NCI-H2107 treated with DMSO at 0.1 percent for 48 hours (cell line): Measurements from ENCODE around the gene ACY1.
"Not testable (repeated sequence)": the region's sequence is repeated elsewhere in the genome, so short reads cannot be mapped to it uniquely, and the experiment has no call there.

Source experiments
- DNase-seq: peaks from one replicate; lab custom pipeline; 2025; ENCODE audit not compliant: unreplicated experiment; lab: John Stamatoyannopoulos, UW

ACY1 gene

DNA sequence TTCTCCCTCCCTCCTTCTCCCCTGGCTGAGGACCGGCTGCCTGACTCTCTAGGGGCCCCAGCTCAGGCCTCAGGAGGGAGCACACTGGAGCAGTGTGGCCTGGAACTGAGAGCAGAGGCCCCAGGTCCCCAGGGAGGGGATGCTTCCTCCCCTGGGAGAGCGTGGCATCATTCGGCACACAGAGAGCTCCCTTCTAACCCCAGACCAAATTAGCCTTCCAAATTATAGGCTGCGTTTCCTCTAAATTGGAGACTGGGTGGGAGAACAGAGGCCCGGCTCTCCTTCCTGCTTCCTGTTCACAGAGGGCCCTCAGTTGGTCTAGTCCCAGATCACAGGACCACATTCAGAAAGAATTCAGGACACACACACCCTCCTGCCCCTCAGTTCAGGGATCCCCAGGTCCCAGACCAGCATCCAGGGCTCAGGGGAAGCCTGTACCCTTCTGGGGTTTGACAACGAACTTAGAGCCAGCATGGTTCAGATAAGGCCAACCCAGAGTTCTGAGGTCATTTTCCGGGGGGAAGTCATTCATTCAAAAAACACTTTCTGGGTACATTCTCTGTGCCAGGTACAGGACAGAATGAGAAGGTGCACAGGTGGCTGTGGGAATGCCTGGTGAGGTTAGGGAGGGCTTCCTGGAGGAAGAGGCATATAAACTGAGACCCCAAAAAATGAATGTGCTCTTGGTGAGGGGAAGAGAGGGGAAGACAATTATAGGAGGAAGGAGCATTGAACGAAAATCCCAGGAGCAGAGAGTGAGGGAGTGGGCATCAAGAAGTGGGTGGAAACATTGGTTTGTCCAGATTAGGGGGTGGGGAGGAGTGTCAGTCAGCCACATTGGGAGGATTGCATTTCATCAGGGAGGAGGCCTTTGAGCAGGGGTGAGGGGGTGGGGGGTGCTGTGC lies 40.8 kb downstream of the ACY1 start:
- no peak for DNase-seq

DNA sequence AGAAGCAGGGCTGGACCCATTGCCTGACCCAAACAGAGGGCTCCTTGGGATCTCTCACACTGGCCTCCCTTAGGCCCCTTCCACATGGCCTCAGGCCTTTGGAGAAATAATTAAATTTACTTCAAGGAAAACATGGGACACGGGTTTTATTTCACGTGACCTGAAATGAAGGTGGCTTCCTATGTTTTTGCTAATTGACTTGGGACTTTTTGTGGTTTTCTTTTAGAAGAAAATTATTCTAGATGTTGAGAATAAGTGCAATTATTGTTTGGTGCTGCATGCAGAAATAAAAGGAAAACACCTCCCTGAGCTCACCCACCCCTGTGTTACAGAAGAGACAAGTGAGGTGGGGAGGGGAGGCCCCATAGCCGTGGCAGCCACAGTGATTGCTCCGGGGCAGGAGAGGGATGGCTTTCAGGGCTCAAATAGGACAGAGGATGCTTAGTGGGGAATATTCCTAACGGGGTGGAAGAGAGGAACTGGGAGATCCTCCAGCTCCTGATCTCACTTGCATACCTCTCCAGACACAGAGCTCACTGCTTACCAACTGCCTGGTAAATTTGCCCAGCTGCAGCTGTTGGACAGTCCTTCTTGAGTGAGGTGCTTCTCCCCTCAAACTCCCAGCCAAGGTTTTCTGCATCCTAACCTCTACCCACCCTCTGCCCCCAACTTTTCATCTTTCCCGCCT lies 41.6 kb downstream of the ACY1 start:
- no peak for DNase-seq

- DNase-seq = no peak
These were observed 42.1 kb downstream of the ACY1 start for GRCh38 chr3:52025453-52025852.

- no peak for DNase-seq
These were observed 42.7 kb downstream of the ACY1 start for GRCh38 chr3:52026041-52026440.

GRCh38 chr3:52028572-52028971 lies 45.2 kb downstream of the ACY1 start:
- no peak for DNase-seq

DNA sequence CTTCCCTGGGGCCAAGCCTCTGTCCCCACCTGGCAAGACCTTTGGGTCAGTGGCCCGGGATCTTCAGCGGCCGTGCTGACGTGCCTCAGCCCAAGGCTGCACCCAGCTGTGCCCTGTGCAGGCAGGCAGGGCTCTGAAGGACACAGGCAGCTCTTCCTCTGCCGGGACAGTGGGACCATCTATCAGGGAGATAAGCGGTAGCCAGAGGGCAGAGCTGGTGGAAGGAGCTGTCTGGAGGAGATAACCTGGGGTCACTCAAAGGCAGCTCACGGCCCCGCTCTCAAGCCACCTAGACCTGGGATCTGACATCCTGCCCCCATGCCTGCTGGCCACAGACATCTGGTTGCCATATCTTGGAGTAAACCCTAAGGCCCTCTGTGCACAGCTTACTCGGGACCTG lies 45.7 kb downstream of the ACY1 start:
- DNase-seq = no peak

GRCh38 chr3:52029535-52029934 lies 46.2 kb downstream of the ACY1 start:
- no peak for DNase-seq

DNA sequence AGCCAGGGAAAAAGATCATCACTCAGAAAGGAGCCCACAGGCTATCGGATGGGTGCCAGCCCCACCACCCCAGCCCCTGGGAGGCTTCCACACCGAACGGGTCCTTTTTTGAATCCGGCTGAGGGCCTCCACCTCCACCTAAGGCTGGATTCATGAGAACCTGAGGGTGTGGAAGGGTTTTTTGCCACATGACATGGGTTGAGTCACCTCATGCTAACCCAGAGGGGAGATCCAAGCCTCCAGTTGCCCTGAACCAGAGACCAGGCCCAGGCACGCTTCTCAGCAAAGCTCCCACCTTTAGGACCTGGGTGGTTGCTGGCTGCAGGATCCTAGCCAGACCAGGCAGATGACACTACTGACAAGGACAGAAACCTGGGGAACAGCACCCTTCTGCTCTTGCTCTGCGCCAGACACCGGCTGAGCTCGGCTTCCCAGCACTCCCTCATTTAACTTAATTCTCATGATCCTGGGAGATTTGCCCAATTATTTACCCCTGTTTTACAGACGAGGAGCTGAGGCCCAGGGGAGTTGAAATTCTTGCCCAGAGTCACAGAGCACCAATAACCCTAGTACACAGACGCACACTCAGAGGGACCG lies 47.5 kb downstream of the ACY1 start:
- DNase-seq = no peak

DNA sequence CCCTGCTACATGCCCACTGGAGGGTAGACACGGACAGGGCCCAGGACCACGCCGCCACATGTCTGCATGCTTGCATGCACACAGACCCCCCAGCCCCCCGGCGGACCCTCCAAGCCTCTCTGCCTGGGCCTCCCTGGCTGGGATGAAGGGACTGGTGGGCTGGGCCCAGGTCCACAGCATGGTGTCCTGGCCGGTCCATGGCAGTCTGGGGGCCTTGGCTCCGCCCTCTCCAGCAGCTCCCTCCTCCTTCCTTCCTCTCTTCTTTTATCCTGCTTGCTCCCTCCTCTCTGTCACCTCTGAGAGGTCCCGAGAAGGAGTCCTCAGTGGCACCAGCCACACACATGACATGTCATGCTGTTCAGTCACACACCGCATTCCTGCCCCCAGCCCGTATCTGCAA lies 48.6 kb downstream of the ACY1 start:
- DNase-seq = no peak

DNA sequence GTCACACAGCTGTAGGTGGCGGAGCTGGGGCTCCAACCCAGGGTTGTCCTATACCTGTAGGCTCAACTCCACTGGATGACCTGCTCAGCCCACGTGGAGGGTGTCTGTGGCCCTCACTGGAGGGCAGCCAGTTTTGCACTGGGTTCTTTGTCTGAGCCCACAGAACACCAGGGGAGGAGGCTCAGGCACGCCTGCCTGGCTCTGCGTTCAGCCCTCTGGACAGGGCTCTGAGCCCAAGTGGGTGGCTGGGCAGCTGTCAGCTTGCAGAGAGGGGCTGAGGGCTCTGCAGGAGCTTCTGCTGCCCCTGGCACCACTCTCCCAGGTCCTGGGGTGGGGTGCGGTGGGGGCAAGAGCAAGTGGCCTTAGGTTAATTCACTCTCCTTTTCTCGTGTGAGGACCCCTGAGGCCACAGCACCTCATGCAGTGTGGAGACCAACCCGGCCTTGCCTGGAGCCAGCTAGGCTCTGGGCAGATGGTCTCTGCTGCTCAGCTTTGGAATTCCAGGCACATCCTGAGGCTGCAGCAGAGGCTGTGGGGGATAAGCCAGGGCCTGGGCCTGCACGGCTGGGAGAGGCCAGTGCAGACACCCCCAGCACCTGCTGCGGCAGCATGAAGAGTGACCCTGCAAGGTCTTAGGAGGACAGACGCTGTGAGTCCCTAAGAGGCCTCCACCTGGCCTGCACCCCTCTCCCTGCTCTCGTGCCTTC lies 49.5 kb downstream of the ACY1 start:
- DNase-seq = no peak

- not testable (repeated sequence) for DNase-seq
These were observed 50.4 kb downstream of the ACY1 start for GRCh38 chr3:52033748-52034147.

GRCh38 chr3:52034212-52034611 lies 50.9 kb downstream of the ACY1 start:
- no peak for DNase-seq

GRCh38 chr3:52034651-52035050 lies 51.3 kb downstream of the ACY1 start:
- DNase-seq = no peak

GRCh38 chr3:52036222-52036694 lies 52.9 kb downstream of the ACY1 start:
- no peak for DNase-seq

GRCh38 chr3:52036829-52037228 lies 53.5 kb downstream of the ACY1 start:
- no peak for DNase-seq

DNA sequence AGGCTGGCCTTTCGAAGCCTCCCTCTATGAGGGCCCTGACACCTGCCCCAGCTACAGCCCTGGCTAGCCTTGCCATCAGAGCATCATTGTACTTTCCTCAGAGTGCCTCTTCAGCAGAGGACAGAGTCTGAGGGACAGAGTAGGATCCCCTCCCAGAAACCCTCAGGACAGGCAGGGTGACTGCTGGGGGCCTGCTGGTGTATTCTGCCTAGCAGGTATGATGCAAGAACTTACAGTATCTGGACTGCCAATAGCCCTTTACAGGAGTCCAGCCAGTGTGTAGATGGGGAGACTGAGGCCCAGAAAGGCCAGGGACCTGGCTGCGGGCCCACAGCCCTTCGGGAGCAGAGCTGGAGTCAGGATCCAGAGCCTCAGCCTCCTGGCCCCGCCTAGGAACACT lies 54.0 kb downstream of the ACY1 start:
- no peak for DNase-seq

DNA sequence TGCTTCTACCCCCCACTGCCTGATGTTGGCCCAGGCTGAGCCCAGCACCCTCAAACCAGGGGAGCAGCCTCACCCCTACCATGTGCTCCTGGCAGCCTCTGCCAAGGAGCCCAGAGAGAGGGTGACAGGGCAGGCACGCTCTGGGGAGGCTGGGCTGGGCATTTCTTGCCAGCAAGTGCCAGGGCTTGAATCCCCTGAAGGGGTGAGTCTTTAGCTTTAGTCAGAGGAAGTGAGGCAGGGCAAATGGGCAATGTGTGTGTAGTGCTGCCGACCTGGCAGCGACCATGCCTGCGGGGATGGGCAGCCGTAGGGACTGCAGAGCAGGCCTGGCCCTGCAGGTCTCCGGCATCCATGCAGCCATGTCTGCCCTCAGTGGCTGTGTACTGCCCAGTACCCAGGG lies 54.9 kb downstream of the ACY1 start:
- DNase-seq = no peak
